Measurements from ENCODE around the gene MAB21L3.

DNA sequence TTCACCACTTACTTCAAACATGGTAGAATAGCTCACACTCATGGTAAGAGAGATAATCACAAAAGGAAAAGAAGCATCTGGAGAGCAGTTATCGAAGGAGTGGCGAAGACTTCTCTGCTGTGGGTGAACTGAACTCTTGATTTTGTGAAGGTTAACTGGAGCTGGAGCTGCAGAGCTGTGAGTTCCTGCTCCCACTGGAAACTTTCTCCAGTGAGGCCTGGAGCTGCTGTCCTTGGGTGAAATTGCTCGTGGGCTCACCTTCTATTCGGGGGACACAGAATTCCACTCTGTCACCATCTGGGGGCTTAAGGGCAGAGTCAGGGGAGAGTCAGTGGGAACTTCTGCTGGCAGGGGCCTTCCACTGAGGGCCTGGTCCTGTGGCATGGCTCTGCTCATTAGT is 45.9 kb downstream of the MAB21L3 start:
- TF ChIP-seq, protein P1, sequence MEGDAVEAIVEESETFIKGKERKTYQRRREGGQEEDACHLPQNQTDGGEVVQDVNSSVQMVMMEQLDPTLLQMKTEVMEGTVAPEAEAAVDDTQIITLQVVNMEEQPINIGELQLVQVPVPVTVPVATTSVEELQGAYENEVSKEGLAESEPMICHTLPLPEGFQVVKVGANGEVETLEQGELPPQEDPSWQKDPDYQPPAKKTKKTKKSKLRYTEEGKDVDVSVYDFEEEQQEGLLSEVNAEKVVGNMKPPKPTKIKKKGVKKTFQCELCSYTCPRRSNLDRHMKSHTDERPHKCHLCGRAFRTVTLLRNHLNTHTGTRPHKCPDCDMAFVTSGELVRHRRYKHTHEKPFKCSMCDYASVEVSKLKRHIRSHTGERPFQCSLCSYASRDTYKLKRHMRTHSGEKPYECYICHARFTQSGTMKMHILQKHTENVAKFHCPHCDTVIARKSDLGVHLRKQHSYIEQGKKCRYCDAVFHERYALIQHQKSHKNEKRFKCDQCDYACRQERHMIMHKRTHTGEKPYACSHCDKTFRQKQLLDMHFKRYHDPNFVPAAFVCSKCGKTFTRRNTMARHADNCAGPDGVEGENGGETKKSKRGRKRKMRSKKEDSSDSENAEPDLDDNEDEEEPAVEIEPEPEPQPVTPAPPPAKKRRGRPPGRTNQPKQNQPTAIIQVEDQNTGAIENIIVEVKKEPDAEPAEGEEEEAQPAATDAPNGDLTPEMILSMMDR (IDR thresholded peaks at IDR 0.05) = no peak
- TF ChIP-seq POLR2A (IDR thresholded peaks at IDR 0.05) = no peak
